Gastroesophageal sphincter (tissue), 4 donors: Measurements from ENCODE around the gene COL25A1. TPM values are rescaled to one million over a fixed set of nuclear protein-coding genes. Genes with fewer than 3 reads are reported as not detected.

Experiments
- ATAC-seq: fragments of 150-250 bp; one replicate; pipeline ENCODE4 v1.9.1; 2016; ENCODE audit warnings: mild to moderate bottlenecking, moderate library complexity
- H3K27ac ChIP-seq, 4 donors: fragments of 200-600 bp; sonication (generic) in 3 of 4; 1 replicate in 3 of 4; 2 replicates in 1 of 4; pipeline ENCODE4 v1.5.1; 2016 to 2019
- H3K27me3 ChIP-seq: fragments of 200-600 bp; sonication (generic); one replicate; pipeline ENCODE4 v1.5.1; 2019
- H3K36me3 ChIP-seq, 2 donors: fragments of 200-600 bp; sonication (generic); one replicate each; pipeline ENCODE4 v1.5.1; 2019; ENCODE audit warnings: control low read depth in 1 of 2
- H3K4me1 ChIP-seq, 3 donors: fragments of 200-600 bp; sonication (generic); 1 replicate in 2 of 3; 2 replicates in 1 of 3; pipeline ENCODE4 v1.5.1; 2016 to 2019; ENCODE audit warnings: control low read depth in 2 of 3
- H3K4me3 ChIP-seq, 2 donors: fragments of 200-600 bp; sonication (generic); one replicate each; pipeline ENCODE4 v1.5.1; 2019; ENCODE audit warnings: mild to moderate bottlenecking in 1 of 2, moderate library complexity in 1 of 2
- H3K9me3 ChIP-seq, 3 donors: fragments of 200-600 bp; sonication (generic); one replicate each; pipeline ENCODE4 v1.5.1; 2017 to 2019; ENCODE audit warnings: control low read depth in 2 of 3
- EP300 ChIP-seq: sonication (generic); formaldehyde crosslinking; IDR thresholded peaks from one replicate; pipeline ENCODE4 v1.6.1; 2017; ENCODE audit warnings: antibody characterized with exemption, mild to moderate bottlenecking
- POLR2A ChIP-seq, 2 donors: fragments of 450-650 bp; IDR thresholded peaks; one replicate each; pipeline ENCODE4 v1.6.1; 2017; ENCODE audit warnings: antibody characterized with exemption in 2 of 2, mild to moderate bottlenecking in 2 of 2, moderate library complexity in 1 of 2
- POLR2AphosphoS5 ChIP-seq: sonication (generic); formaldehyde crosslinking; IDR thresholded peaks from one replicate; pipeline ENCODE4 v1.6.1; 2017; ENCODE audit warnings: antibody characterized with exemption
- WGBS, 2 donors: methylation state at CpG; one replicate each; pipeline ENCODE4 v1.1.5; 2018; ENCODE audit warnings: low coverage in 1 of 2; 5-methylcytosine and 5-hydroxymethylcytosine counted together
- total RNA-seq, 4 donors: library from RNA; depleted of rRNA; stranded (reverse); fragments of >200 nt; gene quantifications; one replicate each; pipeline ENCODE4 v1.1.0, GENCODE V29; 2016
- TF ChIP-seq, protein P1 (sequence below), 4 experiments: fragments of 200-600 bp in 2 of 4; fragments of 450-650 bp in 2 of 4; sonication (generic) in 1 of 4; IDR thresholded peaks; one replicate each; pipeline ENCODE4 v1.5.1; 2017 to 2019; ENCODE audit warnings: antibody characterized with exemption in 4 of 4, mild to moderate bottlenecking in 2 of 4, moderate library complexity in 2 of 4

COL25A1 gene
- total RNA-seq, 4 donors from 2014 or later: 0.40 to 1.8 (median 1.0) TPM

DNA sequence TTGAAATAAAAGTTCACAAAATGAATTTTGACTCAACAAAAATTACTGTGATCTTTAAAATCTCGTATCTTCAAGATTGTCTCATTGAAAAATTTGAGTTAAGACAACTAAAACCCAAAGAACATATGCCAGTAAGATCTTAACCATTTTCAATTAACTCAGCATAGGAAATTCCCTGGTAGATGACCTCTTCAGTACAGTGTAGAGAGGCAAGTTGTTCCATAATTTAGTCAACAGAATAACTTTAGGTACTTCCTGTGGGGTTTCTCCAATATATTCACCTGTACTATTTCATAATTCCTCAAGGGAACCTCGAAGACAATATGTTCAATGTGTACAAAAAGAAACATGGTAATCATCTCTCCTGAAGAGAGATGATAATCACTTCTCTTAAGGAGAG is 145.3 kb downstream of the COL25A1 start:
- no peaks in the 10 kb centered on the region for H3K4me1 ChIP-seq
- 79 to 81% methylated on average over 2 of the region's 2 CpGs for WGBS, 2 donors
- no peaks in the 10 kb centered on the region for H3K36me3 ChIP-seq
- TF ChIP-seq POLR2A (IDR thresholded peaks at IDR 0.05) (no peak), POLR2AphosphoS5 (no peak), EP300 (no peak)
- TF ChIP-seq, protein P1, sequence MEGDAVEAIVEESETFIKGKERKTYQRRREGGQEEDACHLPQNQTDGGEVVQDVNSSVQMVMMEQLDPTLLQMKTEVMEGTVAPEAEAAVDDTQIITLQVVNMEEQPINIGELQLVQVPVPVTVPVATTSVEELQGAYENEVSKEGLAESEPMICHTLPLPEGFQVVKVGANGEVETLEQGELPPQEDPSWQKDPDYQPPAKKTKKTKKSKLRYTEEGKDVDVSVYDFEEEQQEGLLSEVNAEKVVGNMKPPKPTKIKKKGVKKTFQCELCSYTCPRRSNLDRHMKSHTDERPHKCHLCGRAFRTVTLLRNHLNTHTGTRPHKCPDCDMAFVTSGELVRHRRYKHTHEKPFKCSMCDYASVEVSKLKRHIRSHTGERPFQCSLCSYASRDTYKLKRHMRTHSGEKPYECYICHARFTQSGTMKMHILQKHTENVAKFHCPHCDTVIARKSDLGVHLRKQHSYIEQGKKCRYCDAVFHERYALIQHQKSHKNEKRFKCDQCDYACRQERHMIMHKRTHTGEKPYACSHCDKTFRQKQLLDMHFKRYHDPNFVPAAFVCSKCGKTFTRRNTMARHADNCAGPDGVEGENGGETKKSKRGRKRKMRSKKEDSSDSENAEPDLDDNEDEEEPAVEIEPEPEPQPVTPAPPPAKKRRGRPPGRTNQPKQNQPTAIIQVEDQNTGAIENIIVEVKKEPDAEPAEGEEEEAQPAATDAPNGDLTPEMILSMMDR (IDR thresholded peaks at IDR 0.05): no peak
- no peaks in the 10 kb centered on the region for H3K27me3 ChIP-seq
- no peaks in the 10 kb centered on the region for H3K9me3 ChIP-seq
- H3K27ac ChIP-seq: no peak overlapping the region
- no peak for ATAC-seq
- H3K4me3 ChIP-seq: no peak overlapping the region

DNA sequence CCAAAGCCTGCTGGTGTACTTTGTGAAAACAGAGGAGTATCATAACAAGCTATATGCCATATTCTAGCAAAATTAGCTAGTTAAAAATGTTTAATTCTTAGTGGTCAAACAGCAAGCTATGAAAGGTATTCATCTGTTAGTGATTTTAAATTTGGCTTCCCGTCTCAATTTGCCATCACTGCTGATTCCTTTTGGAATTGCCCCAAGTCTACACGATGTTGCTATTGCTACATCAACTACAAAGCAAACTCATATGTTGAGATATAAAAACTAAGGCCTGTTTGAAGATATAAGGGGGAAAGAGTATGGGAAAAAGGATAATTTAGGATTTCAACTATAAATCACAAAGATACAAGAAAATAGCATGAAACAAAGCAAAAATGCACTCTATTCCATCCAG is 146.1 kb downstream of the COL25A1 start:
- Histone ChIP-seq H3K27ac (no peak overlapping the region), H3K36me3 (no peaks in the 10 kb centered on the region), H3K27me3 (no peaks in the 10 kb centered on the region), H3K4me1 (no peaks in the 10 kb centered on the region), H3K4me3 (no peak overlapping the region), H3K9me3 (no peaks in the 10 kb centered on the region)
- ATAC-seq: no peak
- TF ChIP-seq EP300 (no peak), POLR2A (IDR thresholded peaks at IDR 0.05) (no peak)
- TF ChIP-seq, protein P1 (IDR thresholded peaks at IDR 0.05): no peak
- WGBS, 2 donors: 39 to 78% methylated on average over 2 of the region's 2 CpGs

DNA sequence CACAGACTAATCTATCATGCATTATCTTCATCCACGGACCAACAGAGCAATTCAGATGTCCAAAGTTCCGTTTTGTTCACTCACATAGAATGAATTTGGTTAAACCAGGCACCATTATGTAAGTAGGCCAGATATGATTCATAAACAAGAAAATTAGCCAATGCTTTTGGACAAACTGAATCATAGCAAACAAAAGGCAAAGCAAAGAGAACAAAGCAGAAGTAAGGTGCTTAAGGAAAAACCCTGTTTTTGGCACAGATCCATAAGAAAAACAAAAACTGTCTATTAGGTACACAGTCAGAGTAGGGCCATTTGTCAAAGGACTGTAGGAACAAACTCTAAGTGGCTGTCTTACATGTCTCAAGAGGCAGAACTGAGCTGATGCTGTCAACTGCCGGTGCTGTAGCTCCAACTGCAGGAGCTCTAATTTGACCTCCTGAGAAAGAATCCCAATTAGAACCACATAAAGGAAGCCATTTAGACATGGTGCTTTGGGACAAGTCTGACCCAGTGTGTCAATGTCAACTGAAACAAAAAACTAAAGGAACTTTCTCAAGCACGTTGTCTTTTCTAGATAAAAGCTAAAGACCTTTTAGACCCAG is 146.7 kb downstream of the COL25A1 start:
- no peaks in the 10 kb centered on the region for H3K36me3 ChIP-seq
- no peak overlapping the region for H3K4me3 ChIP-seq
- H3K9me3 ChIP-seq: no peaks in the 10 kb centered on the region
- no peaks in the 10 kb centered on the region for H3K4me1 ChIP-seq
- no peak for ATAC-seq
- no peak overlapping the region for H3K27ac ChIP-seq
- 45 to 54% methylated on average over 3 to 4 of the region's 4 CpGs for WGBS, 2 donors
- H3K27me3 ChIP-seq: no peaks in the 10 kb centered on the region
- no peak for TF ChIP-seq POLR2A (IDR thresholded peaks at IDR 0.05)
- TF ChIP-seq, protein P1 (IDR thresholded peaks at IDR 0.05): no peak
- no peak for TF ChIP-seq POLR2AphosphoS5
- no peak for TF ChIP-seq EP300

DNA sequence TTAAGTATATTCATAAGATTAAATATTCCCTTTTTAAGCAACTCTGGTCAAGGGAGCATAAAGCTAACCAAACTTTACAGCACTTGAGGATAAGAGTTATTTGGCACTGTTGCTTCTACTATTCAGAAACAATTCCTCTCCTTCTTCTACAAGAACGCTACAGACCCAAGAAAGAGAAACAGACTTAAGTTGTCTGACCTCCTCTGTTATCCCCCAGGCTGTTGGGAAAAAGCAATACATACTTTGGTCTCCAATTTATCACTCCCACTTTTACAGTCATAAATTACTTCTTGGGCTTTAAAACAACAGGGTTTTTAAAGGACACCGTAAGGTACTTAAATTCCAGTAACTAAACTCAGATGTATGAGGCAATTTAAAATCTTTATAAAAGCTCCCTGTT is 147.4 kb downstream of the COL25A1 start:
- H3K36me3 ChIP-seq: no peaks in the 10 kb centered on the region
- no peaks in the 10 kb centered on the region for H3K9me3 ChIP-seq
- no peak for ATAC-seq
- WGBS, 2 donors: 11 to 48% methylated on average over 2 of the region's 2 CpGs
- H3K27ac ChIP-seq: no peak overlapping the region
- no peaks in the 10 kb centered on the region for H3K27me3 ChIP-seq
- no peak overlapping the region for H3K4me3 ChIP-seq
- no peaks in the 10 kb centered on the region for H3K4me1 ChIP-seq
- no peak for TF ChIP-seq POLR2AphosphoS5
- no peak for TF ChIP-seq POLR2A (IDR thresholded peaks at IDR 0.05)
- TF ChIP-seq, protein P1 (IDR thresholded peaks at IDR 0.05): no peak
- TF ChIP-seq EP300: no peak

DNA sequence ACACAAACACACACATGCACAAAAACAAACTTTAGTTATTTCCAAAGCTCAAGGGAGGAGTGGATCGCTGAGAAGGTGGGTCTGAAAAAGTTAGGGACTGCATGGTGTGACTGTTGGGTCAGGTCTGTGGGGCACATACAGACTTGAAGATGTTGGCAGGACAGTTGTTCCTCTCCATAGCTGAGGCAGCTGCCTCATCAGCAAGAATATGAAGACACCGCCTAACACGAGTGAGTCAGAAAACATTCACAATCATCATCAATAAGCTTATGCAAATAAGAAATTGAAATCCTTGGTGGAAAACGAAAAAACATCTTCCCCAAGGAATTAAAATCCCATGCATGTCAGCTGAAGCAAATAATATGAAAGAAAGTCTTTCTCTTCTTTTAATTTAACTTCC is 148.0 kb downstream of the COL25A1 start:
- H3K9me3 ChIP-seq: no peaks in the 10 kb centered on the region
- no peaks in the 10 kb centered on the region for H3K36me3 ChIP-seq
- no peak overlapping the region for H3K27ac ChIP-seq
- no peak for ATAC-seq
- H3K4me3 ChIP-seq: no peak overlapping the region
- TF ChIP-seq EP300 (no peak), POLR2A (IDR thresholded peaks at IDR 0.05) (no peak), POLR2AphosphoS5 (no peak)
- TF ChIP-seq, protein P1 (IDR thresholded peaks at IDR 0.05): no peak
- 69 to 78% methylated on average over 4 of the region's 4 CpGs for WGBS, 2 donors
- no peaks in the 10 kb centered on the region for H3K27me3 ChIP-seq
- H3K4me1 ChIP-seq: no peaks in the 10 kb centered on the region
